Vagina (tissue), 2 donors: ENCODE measurements around the gene KRT17. TPM values are rescaled to one million over a fixed set of nuclear protein-coding genes. Genes with fewer than 3 reads are reported as not detected.
A peak's percentile ranks its signal among the peaks of the same experiment; 100 is the strongest.

Experiments used
- DNase-seq, 2 donors: peaks; one replicate each; pipeline ENCODE4 v3.0.0-alpha.2; 2017; ENCODE audit errors: extremely low spot score in 2 of 2
- H3K27ac ChIP-seq: fragments of 200-600 bp; sonication (generic); one replicate; pipeline ENCODE4 v1.5.1; 2019
- H3K27me3 ChIP-seq: fragments of 200-600 bp; sonication (generic); one replicate; pipeline ENCODE4 v1.5.1; 2019
- H3K36me3 ChIP-seq, 2 donors: fragments of 200-600 bp; sonication (generic); one replicate each; pipeline ENCODE4 v1.5.1; 2017 to 2019
- H3K4me1 ChIP-seq: fragments of 200-600 bp; sonication (generic); one replicate; pipeline ENCODE4 v1.5.1; 2019
- H3K4me3 ChIP-seq, 2 donors: fragments of 200-600 bp; sonication (generic); 1 replicate in 1 of 2; 2 replicates in 1 of 2; pipeline ENCODE4 v1.5.1; 2016 to 2019
- H3K9me3 ChIP-seq: fragments of 200-600 bp; sonication (generic); one replicate; pipeline ENCODE4 v1.5.1; 2019
- POLR2A ChIP-seq, 2 donors: fragments of 450-650 bp; IDR thresholded peaks; one replicate each; pipeline ENCODE4 v1.6.1; 2017; ENCODE audit warnings: antibody characterized with exemption in 2 of 2, mild to moderate bottlenecking in 2 of 2, moderate library complexity in 2 of 2
- POLR2AphosphoS5 ChIP-seq, 2 donors: sonication (generic); formaldehyde crosslinking; IDR thresholded peaks; one replicate each; pipeline ENCODE4 v1.9.0; 2017; ENCODE audit warnings: antibody characterized with exemption in 2 of 2, mild to moderate bottlenecking in 2 of 2, low read depth in 1 of 2; ENCODE audit not compliant: insufficient read depth in 1 of 2
- intact Hi-C: fragments of 100-400 bp; cut with DNase I; formaldehyde crosslinking; loops from one replicate; pipeline ENCODE4 v1.15.1; 2023
- total RNA-seq: library from RNA; depleted of rRNA; stranded (reverse); fragments of >200 nt; gene quantifications from one replicate; pipeline ENCODE4 v1.2.3, GENCODE V29; 2016
- TF ChIP-seq, protein P1 (sequence below), 3 experiments: fragments of 450-650 bp in 2 of 3; fragments of 200-600 bp in 1 of 3; sonication (generic) in 1 of 3; IDR thresholded peaks; one replicate each; pipeline ENCODE4 v1.5.1; 2017 to 2019; ENCODE audit warnings: antibody characterized with exemption in 3 of 3, mild to moderate bottlenecking in 2 of 3, moderate library complexity in 2 of 3

KRT17 gene
- total RNA-seq, 1 donor from 2014 or later: 165 TPM

DNA sequence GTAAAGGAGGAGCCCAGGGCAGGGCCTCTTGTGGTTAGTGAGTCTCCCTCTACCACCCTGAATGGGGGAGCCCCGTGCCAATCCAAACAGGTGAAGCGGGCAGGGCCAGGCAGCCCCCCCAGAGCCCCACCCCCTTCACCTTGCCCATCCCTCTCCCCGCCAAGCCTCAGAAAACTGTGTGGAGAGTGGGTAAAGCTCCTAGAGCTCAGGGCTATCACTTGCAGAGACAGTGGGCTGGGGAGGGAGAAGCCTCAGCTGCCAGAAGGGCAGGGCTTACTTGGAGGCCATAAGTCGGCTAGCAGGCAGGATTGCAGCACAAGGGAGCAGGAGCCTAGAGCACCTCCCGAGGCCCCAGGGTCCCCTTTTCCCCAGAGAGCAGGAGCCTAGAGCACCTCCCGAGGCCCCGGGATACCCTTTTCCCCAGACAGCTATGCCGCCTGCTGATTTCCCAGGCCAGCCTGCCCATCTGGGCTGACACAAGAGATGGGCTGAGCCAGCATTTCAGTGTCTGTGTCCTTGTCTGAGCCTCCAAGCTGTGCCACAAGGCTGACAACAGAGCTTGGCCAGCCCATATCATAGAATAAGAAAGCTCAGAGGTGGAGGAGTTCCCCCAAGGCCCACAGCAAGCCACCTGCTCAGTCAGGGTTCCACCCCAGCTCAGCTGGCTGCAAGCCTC lies 30.9 kb downstream of the KRT17 start:
- Histone ChIP-seq H3K27ac (no peak overlapping the region), H3K9me3 (no peaks in the 10 kb centered on the region), H3K27me3 (no peaks in the 10 kb centered on the region), H3K4me3 (no peak overlapping the region), H3K36me3 (no peaks in the 10 kb centered on the region), H3K4me1 (no peaks in the 10 kb centered on the region)
- intact Hi-C loops: no loop called here
- TF ChIP-seq POLR2AphosphoS5 (IDR thresholded peaks at IDR 0.05; ENCODE audit: insufficient read depth in 1 of 2, low read depth in 1 of 2) (no peak), POLR2A (IDR thresholded peaks at IDR 0.05) (no peak)
- TF ChIP-seq, protein P1, sequence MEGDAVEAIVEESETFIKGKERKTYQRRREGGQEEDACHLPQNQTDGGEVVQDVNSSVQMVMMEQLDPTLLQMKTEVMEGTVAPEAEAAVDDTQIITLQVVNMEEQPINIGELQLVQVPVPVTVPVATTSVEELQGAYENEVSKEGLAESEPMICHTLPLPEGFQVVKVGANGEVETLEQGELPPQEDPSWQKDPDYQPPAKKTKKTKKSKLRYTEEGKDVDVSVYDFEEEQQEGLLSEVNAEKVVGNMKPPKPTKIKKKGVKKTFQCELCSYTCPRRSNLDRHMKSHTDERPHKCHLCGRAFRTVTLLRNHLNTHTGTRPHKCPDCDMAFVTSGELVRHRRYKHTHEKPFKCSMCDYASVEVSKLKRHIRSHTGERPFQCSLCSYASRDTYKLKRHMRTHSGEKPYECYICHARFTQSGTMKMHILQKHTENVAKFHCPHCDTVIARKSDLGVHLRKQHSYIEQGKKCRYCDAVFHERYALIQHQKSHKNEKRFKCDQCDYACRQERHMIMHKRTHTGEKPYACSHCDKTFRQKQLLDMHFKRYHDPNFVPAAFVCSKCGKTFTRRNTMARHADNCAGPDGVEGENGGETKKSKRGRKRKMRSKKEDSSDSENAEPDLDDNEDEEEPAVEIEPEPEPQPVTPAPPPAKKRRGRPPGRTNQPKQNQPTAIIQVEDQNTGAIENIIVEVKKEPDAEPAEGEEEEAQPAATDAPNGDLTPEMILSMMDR (IDR thresholded peaks at IDR 0.05): no peak
- no peak for DNase-seq

DNA sequence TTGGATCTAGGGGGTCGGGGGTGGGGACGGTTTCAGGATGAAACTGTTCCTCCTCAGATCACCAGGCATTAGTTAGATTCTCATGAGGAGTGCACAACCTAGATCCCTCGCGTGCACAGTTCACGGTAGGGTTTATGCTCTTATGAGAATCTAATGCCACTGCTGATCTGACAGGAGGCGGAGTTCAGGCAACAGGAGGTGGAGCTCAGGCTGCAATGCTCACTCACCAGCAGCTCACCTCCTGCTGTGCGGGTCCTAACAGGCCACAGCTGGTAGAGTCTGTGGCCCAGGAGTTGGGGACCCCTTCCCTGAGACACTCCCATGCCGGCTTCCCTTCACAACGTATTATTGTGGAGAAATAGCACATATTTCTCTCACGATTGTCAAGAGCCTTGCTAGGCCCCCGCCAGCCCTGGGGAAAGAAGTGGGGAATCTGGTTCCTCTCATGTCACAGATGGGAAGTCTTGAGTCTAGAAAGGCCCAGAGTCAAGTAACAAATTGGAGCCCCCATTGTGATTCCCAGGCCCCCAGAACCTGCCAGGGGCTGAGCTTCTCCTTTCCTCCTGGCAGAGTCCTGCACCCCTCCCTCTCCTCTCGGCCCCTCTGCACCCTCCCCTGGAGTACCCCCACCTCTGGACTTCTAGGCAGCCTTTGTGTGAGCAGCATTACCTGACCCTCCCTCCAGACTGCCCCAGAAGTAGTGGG lies 31.6 kb downstream of the KRT17 start:
- no peak for DNase-seq
- TF ChIP-seq, protein P1 (IDR thresholded peaks at IDR 0.05): no peak
- Histone ChIP-seq H3K27me3 (no peaks in the 10 kb centered on the region), H3K4me1 (peaks cover 5% of the 10 kb centered on the region), H3K36me3 (no peaks in the 10 kb centered on the region), H3K4me3 (no peak overlapping the region), H3K9me3 (no peaks in the 10 kb centered on the region), H3K27ac (no peak overlapping the region)
- intact Hi-C loops: no loop called here

DNA sequence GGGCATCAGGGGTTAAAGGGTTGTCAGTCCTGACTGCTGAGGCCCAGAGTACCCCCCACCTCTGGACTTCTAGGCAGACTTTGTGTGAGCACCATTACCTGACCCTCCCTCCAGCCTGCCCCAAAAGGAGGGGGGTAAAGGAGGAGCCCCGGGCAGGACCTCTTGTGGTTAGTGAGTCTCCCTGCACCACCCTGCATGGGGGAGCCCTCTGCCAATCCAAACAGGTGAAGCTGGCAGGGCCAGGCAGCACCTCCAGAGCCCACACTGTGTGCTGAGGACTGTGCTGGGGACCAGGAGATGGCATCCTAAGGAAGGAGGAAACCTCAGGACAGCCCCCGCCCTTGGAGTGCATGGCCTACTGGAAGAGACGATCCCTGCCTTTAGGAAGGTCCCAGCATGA lies 35.1 kb downstream of the KRT17 start:
- no peaks in the 10 kb centered on the region for H3K27me3 ChIP-seq
- no peaks in the 10 kb centered on the region for H3K9me3 ChIP-seq
- DNase-seq: peak in 1 of 2 donors; percentile 85
- TF ChIP-seq, protein P1 (IDR thresholded peaks at IDR 0.05): no peak
- TF ChIP-seq POLR2A (IDR thresholded peaks at IDR 0.05) (no peak), POLR2AphosphoS5 (IDR thresholded peaks at IDR 0.05; ENCODE audit: insufficient read depth in 1 of 2, low read depth in 1 of 2) (no peak)
- H3K4me3 ChIP-seq: no peak overlapping the region
- intact Hi-C loops: no loop called here
- H3K4me1 ChIP-seq: peaks cover 5% of the 10 kb centered on the region
- H3K36me3 ChIP-seq: no peaks in the 10 kb centered on the region
- no peak overlapping the region for H3K27ac ChIP-seq

DNA sequence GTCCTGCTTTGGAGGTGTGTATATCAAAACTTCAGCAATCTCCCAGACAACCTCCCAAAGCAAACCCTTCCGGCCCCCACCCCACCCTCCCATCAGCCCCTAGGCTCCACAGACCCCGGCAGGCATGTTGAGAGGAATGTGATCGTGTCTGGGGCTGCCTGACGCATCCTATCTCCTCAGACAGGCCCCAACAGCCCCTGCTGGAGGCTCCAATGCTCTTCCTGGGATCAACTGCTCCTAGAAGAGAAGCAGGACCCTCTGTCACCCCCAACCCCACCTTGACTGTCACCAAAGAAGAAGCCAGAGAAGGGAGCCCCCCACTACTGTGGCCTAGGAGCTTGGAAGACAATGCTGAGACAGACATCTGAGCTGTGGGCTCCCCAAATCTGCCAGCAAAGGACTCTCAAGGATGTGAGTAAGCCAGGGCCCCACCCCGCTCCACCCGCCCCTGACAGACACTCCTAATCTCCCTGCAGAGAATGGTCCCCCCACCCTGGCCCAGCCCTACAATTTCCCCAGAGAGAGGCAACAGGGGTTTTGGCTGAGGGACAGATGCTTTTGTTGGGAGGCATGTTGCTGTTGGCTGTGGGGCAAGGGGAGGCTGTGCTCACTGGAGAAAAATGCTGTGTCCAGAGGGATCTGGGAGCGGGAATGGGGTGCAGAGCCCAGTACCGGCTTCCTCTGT lies 36.1 kb downstream of the KRT17 start:
- Histone ChIP-seq H3K4me3 (no peak overlapping the region), H3K9me3 (no peaks in the 10 kb centered on the region), H3K4me1 (peaks cover 5% of the 10 kb centered on the region), H3K27me3 (no peaks in the 10 kb centered on the region), H3K36me3 (no peaks in the 10 kb centered on the region), H3K27ac (no peak overlapping the region)
- intact Hi-C loops: no loop called here
- DNase-seq: no peak
- TF ChIP-seq POLR2AphosphoS5 (IDR thresholded peaks at IDR 0.05; ENCODE audit: insufficient read depth in 1 of 2, low read depth in 1 of 2) (no peak), POLR2A (IDR thresholded peaks at IDR 0.05) (no peak)
- TF ChIP-seq, protein P1 (IDR thresholded peaks at IDR 0.05): no peak
